ENCODE measurements around the gene S100A4.
"Not testable (repeated sequence)": the region's sequence is repeated elsewhere in the genome, so short reads cannot be mapped to it uniquely, and the experiment has no call there.

Gene S100A4

GRCh38 chr1:153569465-153569864 is 23.9 kb upstream of the S100A4 start:
- Histone ChIP-seq H3K27me3 (ENCODE audit: control insufficient read depth in 5 of 5, insufficient read depth in 4 of 5, low read length in 5 of 5) (no peaks in the 10 kb centered on the region), H3K4me3 (ENCODE audit: low read depth in 1 of 5, low read length in 5 of 5) (no peak overlapping the region), H3K9ac (ENCODE audit: low read length in 5 of 5) (no peak overlapping the region), H3K36me3 (ENCODE audit: control insufficient read depth in 5 of 5, insufficient read depth in 5 of 5, low read length in 5 of 5) (no peaks in the 10 kb centered on the region), H3K4me1 (ENCODE audit: control insufficient read depth in 5 of 5, insufficient read depth in 5 of 5, low read length in 5 of 5) (peaks cover 16 to 50% (median 43%) of the 10 kb centered on the region in 5 donors), H3K27ac (ENCODE audit: low read depth, low read length) (no peak overlapping the region), H3K9me3 (ENCODE audit: control insufficient read depth in 5 of 5, low read length in 5 of 5) (no peaks in the 10 kb centered on the region)

- H3K27me3 ChIP-seq (ENCODE audit: control insufficient read depth in 5 of 5, insufficient read depth in 4 of 5, low read length in 5 of 5) = no peaks in the 10 kb centered on the region
- H3K27ac ChIP-seq (ENCODE audit: low read depth, low read length) = peak overlapping the region; percentile 48
- no peaks in the 10 kb centered on the region for H3K9me3 ChIP-seq (ENCODE audit: control insufficient read depth in 5 of 5, low read length in 5 of 5)
- peak overlapping the region; percentile 51 to 74 (median 53) for H3K4me3 ChIP-seq (ENCODE audit: low read depth in 1 of 5, low read length in 5 of 5)
- H3K36me3 ChIP-seq (ENCODE audit: control insufficient read depth in 5 of 5, insufficient read depth in 5 of 5, low read length in 5 of 5) = no peaks in the 10 kb centered on the region
- peaks cover 16 to 50% (median 46%) of the 10 kb centered on the region in 5 donors for H3K4me1 ChIP-seq (ENCODE audit: control insufficient read depth in 5 of 5, insufficient read depth in 5 of 5, low read length in 5 of 5)
- H3K9ac ChIP-seq (ENCODE audit: low read length in 5 of 5) = peak overlapping the region in 4 of 5 donors; percentile 15 to 68 (median 60)
These were observed 22.9 kb upstream of the S100A4 start for GRCh38 chr1:153568367-153569099.

- Histone ChIP-seq H3K4me3 (ENCODE audit: low read depth in 1 of 5, low read length in 5 of 5) (peak overlapping the region; percentile 33 to 74 (median 53)), H3K9ac (ENCODE audit: low read length in 5 of 5) (peak overlapping the region in 4 of 5 donors; percentile 53 to 68 (median 63)), H3K4me1 (ENCODE audit: control insufficient read depth in 5 of 5, insufficient read depth in 5 of 5, low read length in 5 of 5) (peaks cover 16 to 44% (median 39%) of the 10 kb centered on the region in 5 donors)
These were observed 22.2 kb upstream of the S100A4 start for GRCh38 chr1:153567621-153568366.

GRCh38 chr1:153566414-153567371 is 21.1 kb upstream of the S100A4 start:
- Histone ChIP-seq H3K4me3 (ENCODE audit: low read depth in 1 of 5, low read length in 5 of 5) (peak overlapping the region in 1 of 5 donors; percentile 30), H3K36me3 (ENCODE audit: control insufficient read depth in 5 of 5, insufficient read depth in 5 of 5, low read length in 5 of 5) (no peaks in the 10 kb centered on the region), H3K27me3 (ENCODE audit: control insufficient read depth in 5 of 5, insufficient read depth in 4 of 5, low read length in 5 of 5) (no peaks in the 10 kb centered on the region), H3K9me3 (ENCODE audit: control insufficient read depth in 5 of 5, low read length in 5 of 5) (no peaks in the 10 kb centered on the region), H3K27ac (ENCODE audit: low read depth, low read length) (peak overlapping the region; percentile 92), H3K4me1 (ENCODE audit: control insufficient read depth in 5 of 5, insufficient read depth in 5 of 5, low read length in 5 of 5) (peaks cover 11 to 43% (median 34%) of the 10 kb centered on the region in 5 donors), H3K9ac (ENCODE audit: low read length in 5 of 5) (peak overlapping the region in 4 of 5 donors; percentile 8 to 68 (median 64))

More at GRCh38 chr1:153567621-153568366, 22.2 kb upstream of the S100A4 start:
- Histone ChIP-seq H3K36me3 (ENCODE audit: control insufficient read depth in 5 of 5, insufficient read depth in 5 of 5, low read length in 5 of 5) (no peaks in the 10 kb centered on the region), H3K27ac (ENCODE audit: low read depth, low read length) (peak overlapping the region; percentile 48), H3K27me3 (ENCODE audit: control insufficient read depth in 5 of 5, insufficient read depth in 4 of 5, low read length in 5 of 5) (no peaks in the 10 kb centered on the region), H3K9me3 (ENCODE audit: control insufficient read depth in 5 of 5, low read length in 5 of 5) (no peaks in the 10 kb centered on the region)

GRCh38 chr1:153565529-153566374 is 20.1 kb upstream of the S100A4 start, which contains the start of gene S100A2:
Gene S100A2 (minus strand): TSS chr1:153565844. CDS start chr1:153563877, 1,967 bp downstream.
- H3K27me3 ChIP-seq (ENCODE audit: control insufficient read depth in 5 of 5, insufficient read depth in 4 of 5, low read length in 5 of 5) = no peaks in the 10 kb centered on the region
- H3K9ac ChIP-seq (ENCODE audit: low read length in 5 of 5) = peak within 1 kb of the TSS; percentile 31 to 68 (median 61)
- H3K4me3 ChIP-seq (ENCODE audit: low read depth in 1 of 5, low read length in 5 of 5) = peak within 1 kb of the TSS in 2 of 5 donors; percentile 4 to 30
- peak within 1 kb of the TSS; percentile 92 for H3K27ac ChIP-seq (ENCODE audit: low read depth, low read length)
- H3K9me3 ChIP-seq (ENCODE audit: control insufficient read depth in 5 of 5, low read length in 5 of 5) = no peaks in the 10 kb centered on the region
- no peaks in the 10 kb centered on the region for H3K36me3 ChIP-seq (ENCODE audit: control insufficient read depth in 5 of 5, insufficient read depth in 5 of 5, low read length in 5 of 5)
- H3K4me1 ChIP-seq (ENCODE audit: control insufficient read depth in 5 of 5, insufficient read depth in 5 of 5, low read length in 5 of 5) = peaks cover 11 to 43% (median 34%) of the 10 kb centered on the region in 5 donors

- Histone ChIP-seq H3K4me1 (ENCODE audit: control insufficient read depth in 5 of 5, insufficient read depth in 5 of 5, low read length in 5 of 5) (peaks cover 11 to 42% (median 34%) of the 10 kb centered on the region in 5 donors), H3K27ac (ENCODE audit: low read depth, low read length) (no peak overlapping the region), H3K9ac (ENCODE audit: low read length in 5 of 5) (no peak overlapping the region), H3K27me3 (ENCODE audit: control insufficient read depth in 5 of 5, insufficient read depth in 4 of 5, low read length in 5 of 5) (no peaks in the 10 kb centered on the region), H3K36me3 (ENCODE audit: control insufficient read depth in 5 of 5, insufficient read depth in 5 of 5, low read length in 5 of 5) (no peaks in the 10 kb centered on the region), H3K9me3 (ENCODE audit: control insufficient read depth in 5 of 5, low read length in 5 of 5) (no peaks in the 10 kb centered on the region), H3K4me3 (ENCODE audit: low read depth in 1 of 5, low read length in 5 of 5) (no peak overlapping the region)
These were observed 18.4 kb upstream of the S100A4 start for GRCh38 chr1:153563991-153564390.

GRCh38 chr1:153563483-153563901 is 17.9 kb upstream of the S100A4 start:
- H3K27ac ChIP-seq (ENCODE audit: low read depth, low read length) = no peak overlapping the region
- no peaks in the 10 kb centered on the region for H3K27me3 ChIP-seq (ENCODE audit: control insufficient read depth in 5 of 5, insufficient read depth in 4 of 5, low read length in 5 of 5)
- H3K9me3 ChIP-seq (ENCODE audit: control insufficient read depth in 5 of 5, low read length in 5 of 5) = no peaks in the 10 kb centered on the region
- no peak overlapping the region for H3K4me3 ChIP-seq (ENCODE audit: low read depth in 1 of 5, low read length in 5 of 5)
- H3K36me3 ChIP-seq (ENCODE audit: control insufficient read depth in 5 of 5, insufficient read depth in 5 of 5, low read length in 5 of 5) = no peaks in the 10 kb centered on the region
- H3K9ac ChIP-seq (ENCODE audit: low read length in 5 of 5) = no peak overlapping the region
- H3K4me1 ChIP-seq (ENCODE audit: control insufficient read depth in 5 of 5, insufficient read depth in 5 of 5, low read length in 5 of 5) = peaks cover 11 to 37% (median 30%) of the 10 kb centered on the region in 5 donors

GRCh38 chr1:153562021-153562420 is 16.4 kb upstream of the S100A4 start:
- peaks cover 10 to 24% (median 18%) of the 10 kb centered on the region in 5 donors for H3K4me1 ChIP-seq (ENCODE audit: control insufficient read depth in 5 of 5, insufficient read depth in 5 of 5, low read length in 5 of 5)
- H3K27ac ChIP-seq (ENCODE audit: low read depth, low read length); H3K9ac ChIP-seq (ENCODE audit: low read length in 5 of 5); H3K27me3 ChIP-seq (ENCODE audit: control insufficient read depth in 5 of 5, insufficient read depth in 4 of 5, low read length in 5 of 5); H3K4me3 ChIP-seq (ENCODE audit: low read depth in 1 of 5, low read length in 5 of 5); H3K9me3 ChIP-seq (ENCODE audit: control insufficient read depth in 5 of 5, low read length in 5 of 5); H3K36me3 ChIP-seq (ENCODE audit: control insufficient read depth in 5 of 5, insufficient read depth in 5 of 5, low read length in 5 of 5): not testable (repeated sequence)
